Skeletal muscle satellite cell (primary cell): ENCODE data around the gene SRGAP2C.
"Not testable (repeated sequence)": the region's sequence is repeated elsewhere in the genome, so short reads cannot be mapped to it uniquely, and the experiment has no call there.

Experiments
- H3K27me3 ChIP-seq: 2 replicates; pipeline ENCODE4 v1.7.0; 2013; ENCODE audit warnings: low read length; ENCODE audit not compliant: control insufficient read depth, insufficient read depth
- H3K36me3 ChIP-seq: 2 replicates; pipeline ENCODE4 v1.7.0; 2013; ENCODE audit warnings: mild to moderate bottlenecking, control low read depth, low read length; ENCODE audit not compliant: insufficient read depth
- H3K4me1 ChIP-seq: 2 replicates; pipeline ENCODE4 v1.7.0; 2013; ENCODE audit warnings: low read length; ENCODE audit not compliant: control insufficient read depth, insufficient read depth
- H3K4me2 ChIP-seq: 2 replicates; pipeline ENCODE4 v1.7.0; 2013; ENCODE audit warnings: mild to moderate bottlenecking, low read length
- H3K4me3 ChIP-seq: 2 replicates; pipeline ENCODE4 v1.7.0; 2013; ENCODE audit warnings: low read length
- H3K9ac ChIP-seq: 2 replicates; pipeline ENCODE4 v1.7.0; 2013; ENCODE audit warnings: mild to moderate bottlenecking, low read depth, low read length, moderate library complexity
- H3K9me3 ChIP-seq: replicated peaks from 2 replicates; pipeline ENCODE4 v1.7.0; 2013; ENCODE audit warnings: mild to moderate bottlenecking, control low read depth, low read length

SRGAP2C gene

DNA sequence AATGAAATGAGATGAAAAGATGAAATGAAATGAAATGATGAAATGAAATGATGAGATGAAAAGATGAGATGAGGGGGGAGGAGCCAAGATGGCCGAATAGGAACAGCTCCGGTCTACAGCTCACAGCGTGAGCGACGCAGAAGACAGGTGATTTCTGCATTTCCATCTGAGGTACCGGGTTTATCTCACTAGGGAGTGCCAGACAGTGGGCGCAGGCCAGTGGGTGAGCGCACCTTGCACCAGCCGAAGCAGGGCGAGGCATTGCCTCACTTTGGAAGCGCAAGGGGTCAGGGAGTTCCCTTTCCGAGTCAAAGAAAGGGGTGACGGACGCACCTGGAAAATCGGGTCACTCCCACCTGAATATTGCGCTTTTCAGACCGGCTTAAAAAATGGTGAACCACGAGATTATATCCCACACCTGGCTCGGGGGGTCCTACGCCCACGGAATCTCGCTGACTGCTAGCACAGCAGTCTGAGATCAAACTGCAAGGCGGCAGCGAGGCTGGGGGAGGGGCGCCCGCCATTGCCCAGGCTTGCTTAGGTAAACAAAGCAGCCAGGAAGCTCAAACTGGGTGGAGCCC lies 216.7 kb downstream of the SRGAP2C start:
- H3K4me1 ChIP-seq, H3K4me3 ChIP-seq, H3K27me3 ChIP-seq, H3K9ac ChIP-seq, H3K4me2 ChIP-seq, H3K9me3 ChIP-seq, H3K36me3 ChIP-seq: not testable (repeated sequence)

DNA sequence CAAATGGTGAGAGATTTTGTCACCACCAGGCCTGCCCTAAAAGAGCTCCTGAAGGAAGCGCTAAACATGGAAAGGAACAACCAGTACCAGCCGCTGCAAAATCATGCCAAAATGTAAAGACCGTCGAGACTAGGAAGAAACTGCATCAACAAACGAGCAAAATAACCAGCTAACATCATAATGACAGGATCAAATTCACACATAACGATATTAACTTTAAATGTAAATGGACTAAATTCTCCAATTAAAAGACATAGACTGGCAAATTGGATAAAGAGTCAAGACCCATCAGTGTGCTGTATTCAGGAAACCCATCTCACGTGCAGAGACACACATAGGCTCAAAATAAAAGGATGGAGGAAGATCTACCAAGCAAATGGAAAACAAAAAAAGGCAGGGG lies 218.5 kb downstream of the SRGAP2C start:
- not testable (repeated sequence) for H3K4me2 ChIP-seq, H3K27me3 ChIP-seq, H3K4me3 ChIP-seq, H3K36me3 ChIP-seq, H3K9ac ChIP-seq, H3K9me3 ChIP-seq, H3K4me1 ChIP-seq

DNA sequence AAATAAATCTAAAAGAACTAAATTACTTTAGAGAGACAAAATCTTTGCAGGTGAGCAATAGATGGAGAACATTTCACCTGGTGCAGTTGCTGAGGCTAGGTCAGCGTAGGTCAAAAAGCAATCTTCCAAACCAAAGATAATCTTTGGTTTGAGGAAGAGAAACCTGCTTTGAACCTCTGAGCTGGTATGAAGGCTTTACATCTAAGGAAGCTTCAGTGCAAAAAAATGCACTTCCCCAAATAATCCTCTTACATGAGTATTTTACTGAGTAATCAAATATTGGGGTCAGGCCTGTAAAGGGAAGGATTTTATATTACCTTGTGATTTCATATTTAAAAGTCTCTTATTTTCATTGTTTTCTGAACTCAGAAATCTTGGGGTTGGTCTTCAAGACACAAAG lies 223.6 kb downstream of the SRGAP2C start:
- Histone ChIP-seq H3K4me3 (no peak overlapping the region), H3K9ac (no peak overlapping the region)

DNA sequence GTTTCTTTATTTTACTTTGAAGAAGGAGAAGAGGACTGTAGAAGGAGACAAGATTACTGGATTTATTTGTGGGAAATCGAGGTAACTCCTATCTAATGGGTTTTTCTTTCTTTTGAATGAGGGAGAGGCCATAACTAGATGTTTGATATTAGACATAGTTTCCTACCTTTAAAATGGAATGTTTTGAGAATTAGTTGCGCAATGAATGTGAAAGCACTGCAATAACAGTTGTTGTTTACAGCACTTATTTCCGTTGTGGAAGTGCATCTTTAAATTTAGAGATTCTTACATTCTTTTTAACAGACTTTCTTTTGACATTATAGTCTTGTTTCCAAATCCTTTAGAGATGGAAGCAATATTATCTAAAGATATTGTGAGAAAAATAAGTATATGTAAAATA lies 229.0 kb downstream of the SRGAP2C start:
- no peaks in the 10 kb centered on the region for H3K36me3 ChIP-seq
- no peaks in the 10 kb centered on the region for H3K27me3 ChIP-seq
- no peak overlapping the region for H3K4me2 ChIP-seq
- peaks cover 4% of the 10 kb centered on the region for H3K4me1 ChIP-seq
- H3K9ac ChIP-seq = no peak overlapping the region
- no peak overlapping the region for H3K4me3 ChIP-seq
- H3K9me3 ChIP-seq = no peaks in the 10 kb centered on the region

More for the DNA sequence above, 223.6 kb downstream of the SRGAP2C start:
- H3K9me3 ChIP-seq = no peaks in the 10 kb centered on the region
- no peak overlapping the region for H3K4me2 ChIP-seq
- no peaks in the 10 kb centered on the region for H3K4me1 ChIP-seq
- H3K27me3 ChIP-seq = no peaks in the 10 kb centered on the region
- H3K36me3 ChIP-seq = no peaks in the 10 kb centered on the region

DNA sequence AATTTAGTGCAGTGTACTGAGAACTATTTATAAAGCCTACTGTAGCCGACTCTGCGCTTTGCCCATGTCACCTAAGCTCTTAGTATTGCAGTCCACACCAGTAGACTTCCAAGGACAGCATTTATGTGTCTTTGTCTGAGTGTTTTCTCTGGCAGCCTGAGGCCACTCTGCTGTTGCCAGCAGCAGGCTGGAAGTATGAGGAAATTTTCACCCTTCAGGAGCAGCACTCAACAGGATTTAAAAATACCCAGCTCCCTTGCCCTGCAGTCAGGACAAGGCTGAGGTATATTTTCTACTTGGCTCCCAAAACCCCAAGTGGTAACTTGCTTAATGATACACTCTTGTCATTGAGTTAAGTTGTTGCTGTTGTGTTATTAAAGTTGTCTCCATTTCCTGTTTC lies 230.1 kb downstream of the SRGAP2C start:
- no peak overlapping the region for H3K4me3 ChIP-seq
- peaks cover 4% of the 10 kb centered on the region for H3K4me1 ChIP-seq
- H3K27me3 ChIP-seq = no peaks in the 10 kb centered on the region

DNA sequence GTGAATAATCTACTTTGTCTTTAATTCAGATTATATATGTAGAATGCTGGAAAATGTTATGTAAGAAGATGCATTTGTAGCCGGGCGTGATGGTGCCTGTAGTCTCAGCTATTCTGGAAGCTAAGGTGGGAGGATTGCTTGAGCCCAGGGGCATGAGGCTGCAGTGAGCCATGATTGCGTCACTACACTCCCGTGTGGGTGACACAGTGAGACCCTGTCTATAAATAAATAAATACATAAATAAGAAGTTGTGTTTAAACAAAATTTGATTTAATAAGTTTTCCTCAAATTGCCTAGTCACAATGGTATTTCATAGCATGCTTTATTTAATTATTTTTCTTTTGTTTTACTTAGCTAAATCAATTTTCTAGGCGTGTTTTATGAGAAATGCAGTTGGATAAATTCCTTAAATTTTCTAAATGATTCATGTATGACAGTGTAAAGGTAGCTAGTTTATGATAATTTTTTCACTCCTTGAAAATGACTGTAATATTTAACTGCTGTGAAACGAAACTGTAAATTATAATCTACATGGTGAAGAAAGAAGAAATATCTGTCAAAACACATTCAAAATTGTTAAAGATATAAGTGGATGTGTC lies 232.6 kb downstream of the SRGAP2C start:
- no peak overlapping the region for H3K9ac ChIP-seq

More for the DNA sequence above, 230.1 kb downstream of the SRGAP2C start:
- H3K9me3 ChIP-seq = no peaks in the 10 kb centered on the region
- no peak overlapping the region for H3K9ac ChIP-seq
- H3K36me3 ChIP-seq = no peaks in the 10 kb centered on the region
- no peak overlapping the region for H3K4me2 ChIP-seq

DNA sequence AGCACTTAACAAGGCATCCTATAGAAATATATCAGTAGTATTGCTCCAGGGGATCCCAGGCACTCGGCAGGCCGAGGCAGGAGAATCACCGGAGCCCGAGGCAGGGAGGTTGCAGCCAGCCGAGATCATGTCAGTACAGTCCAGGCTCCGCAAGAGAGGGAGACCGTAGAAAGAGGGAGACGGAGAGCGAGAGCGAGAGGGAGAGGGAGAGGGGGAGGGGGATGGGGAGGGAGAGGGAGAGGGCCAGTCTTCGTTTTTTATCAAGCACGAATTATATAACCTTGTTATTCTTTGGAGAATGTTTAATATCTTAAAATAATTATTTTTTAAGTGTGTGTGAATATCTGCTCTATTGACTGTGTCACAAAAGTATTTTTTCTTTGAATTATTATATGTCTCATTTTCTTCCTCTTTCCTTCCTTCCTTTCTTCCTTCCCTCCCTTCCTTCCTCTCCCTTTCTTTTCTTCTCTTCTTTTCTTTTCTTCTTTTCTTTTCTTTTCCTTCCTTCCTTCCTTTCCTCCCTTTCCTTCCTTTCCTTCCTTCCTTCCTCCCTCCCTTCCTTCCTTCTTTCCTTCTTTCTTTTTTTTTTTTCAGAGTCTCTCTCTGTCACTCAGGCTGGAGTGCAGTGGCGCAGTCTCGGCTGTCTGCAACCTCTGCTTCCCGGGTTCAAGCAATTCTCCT lies 233.7 kb downstream of the SRGAP2C start:
- no peak overlapping the region for H3K4me2 ChIP-seq
- no peaks in the 10 kb centered on the region for H3K36me3 ChIP-seq
- no peaks in the 10 kb centered on the region for H3K27me3 ChIP-seq
- H3K9me3 ChIP-seq = no peaks in the 10 kb centered on the region
- no peak overlapping the region for H3K9ac ChIP-seq
- peaks cover 4% of the 10 kb centered on the region for H3K4me1 ChIP-seq
- H3K4me3 ChIP-seq = no peak overlapping the region

More for the DNA sequence above, 232.6 kb downstream of the SRGAP2C start:
- H3K27me3 ChIP-seq = no peaks in the 10 kb centered on the region
- H3K36me3 ChIP-seq = no peaks in the 10 kb centered on the region
- H3K4me2 ChIP-seq = no peak overlapping the region
- H3K4me1 ChIP-seq = peaks cover 4% of the 10 kb centered on the region
- no peaks in the 10 kb centered on the region for H3K9me3 ChIP-seq
- H3K4me3 ChIP-seq = no peak overlapping the region

DNA sequence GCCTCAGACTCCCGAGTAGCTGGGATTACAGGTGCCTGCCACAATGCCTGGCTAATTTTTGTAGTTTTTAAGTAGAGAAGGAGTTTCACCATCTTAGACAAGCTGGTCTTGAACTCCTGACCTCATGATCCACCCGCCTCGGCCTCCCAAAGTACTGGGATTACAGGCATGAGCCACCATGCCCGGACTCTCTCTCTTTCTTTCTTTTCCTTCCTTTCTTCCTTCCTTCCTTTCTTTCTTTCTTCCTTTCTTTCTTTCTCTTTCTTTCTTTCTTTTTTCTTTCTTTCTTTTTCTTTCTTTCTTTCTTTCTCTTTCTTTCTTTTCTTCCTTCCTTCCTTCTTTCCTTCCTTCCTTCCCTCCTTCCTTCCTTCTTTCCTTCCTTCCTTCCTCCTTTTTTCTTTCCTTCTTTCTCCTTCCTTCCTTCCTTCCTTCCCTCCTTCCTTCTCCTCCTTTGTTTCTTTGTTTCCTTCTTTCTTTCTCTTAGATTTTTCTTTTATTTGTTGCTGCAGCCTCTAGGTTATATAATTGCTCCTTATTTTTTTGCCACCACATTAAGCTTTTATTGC lies 234.4 kb downstream of the SRGAP2C start:
- not testable (repeated sequence) for H3K36me3 ChIP-seq, H3K27me3 ChIP-seq, H3K4me3 ChIP-seq, H3K4me2 ChIP-seq, H3K9ac ChIP-seq, H3K4me1 ChIP-seq, H3K9me3 ChIP-seq

DNA sequence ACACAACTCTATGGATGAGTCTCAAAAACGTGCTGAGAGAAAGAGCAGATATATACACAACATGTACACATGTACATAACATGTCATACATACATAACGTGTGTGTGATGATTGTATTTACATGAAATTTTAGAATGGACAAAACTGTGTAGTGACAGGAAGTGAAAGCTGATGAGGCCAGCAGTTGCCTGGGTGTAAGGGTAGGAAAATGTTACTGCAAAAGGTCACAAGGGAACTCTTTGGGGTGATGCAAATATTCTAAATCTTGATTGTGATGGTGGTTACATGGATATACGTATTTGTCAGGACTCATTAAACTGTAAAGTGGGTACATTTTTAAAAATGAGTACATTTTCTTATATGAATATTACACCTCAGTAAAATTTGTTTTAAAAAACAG lies 236.7 kb downstream of the SRGAP2C start:
- not testable (repeated sequence) for H3K4me3 ChIP-seq, H3K36me3 ChIP-seq, H3K9ac ChIP-seq, H3K4me2 ChIP-seq, H3K9me3 ChIP-seq, H3K4me1 ChIP-seq, H3K27me3 ChIP-seq

DNA sequence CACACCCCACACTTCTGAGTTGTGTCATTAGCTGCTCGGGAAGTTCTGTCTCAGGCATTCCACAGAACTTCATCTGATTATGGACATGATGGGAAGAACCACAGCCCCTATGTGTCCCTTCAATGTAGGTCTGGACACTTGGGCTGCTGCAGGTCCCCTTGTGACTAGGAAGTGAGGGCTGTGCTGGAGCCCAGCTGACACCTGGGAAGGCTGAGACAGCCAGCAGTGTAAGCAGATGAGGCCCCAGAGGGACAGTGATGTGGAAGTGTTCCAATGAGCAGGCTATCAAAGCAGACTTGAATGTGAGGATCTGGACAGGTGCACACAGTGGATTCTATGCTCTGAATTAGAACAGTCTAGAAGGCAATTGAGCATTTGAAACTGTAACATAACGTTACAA lies 239.2 kb downstream of the SRGAP2C start:
- not testable (repeated sequence) for H3K4me3 ChIP-seq, H3K4me2 ChIP-seq, H3K4me1 ChIP-seq, H3K9ac ChIP-seq, H3K36me3 ChIP-seq, H3K9me3 ChIP-seq, H3K27me3 ChIP-seq

DNA sequence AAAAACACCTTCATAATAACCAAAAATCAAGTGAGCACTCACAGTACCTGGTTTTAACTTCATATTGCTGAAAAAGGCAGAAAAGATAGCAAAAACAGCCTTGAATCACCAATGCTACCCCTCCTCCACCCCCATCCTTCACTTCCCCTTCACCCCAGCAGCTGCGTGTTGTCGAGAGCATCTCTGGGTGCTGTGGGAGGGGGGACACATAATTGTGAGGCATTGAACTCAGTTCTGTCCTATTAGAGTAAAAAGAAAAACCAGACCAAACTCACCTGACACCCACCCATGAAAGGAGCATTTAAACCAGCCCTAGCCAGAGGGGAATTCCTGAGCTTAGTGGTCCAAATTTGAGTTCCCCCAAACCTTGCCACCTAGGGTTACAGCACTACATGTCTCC lies 248.7 kb downstream of the SRGAP2C start:
- H3K4me1 ChIP-seq, H3K36me3 ChIP-seq, H3K27me3 ChIP-seq, H3K4me2 ChIP-seq, H3K9ac ChIP-seq, H3K4me3 ChIP-seq, H3K9me3 ChIP-seq: not testable (repeated sequence)

DNA sequence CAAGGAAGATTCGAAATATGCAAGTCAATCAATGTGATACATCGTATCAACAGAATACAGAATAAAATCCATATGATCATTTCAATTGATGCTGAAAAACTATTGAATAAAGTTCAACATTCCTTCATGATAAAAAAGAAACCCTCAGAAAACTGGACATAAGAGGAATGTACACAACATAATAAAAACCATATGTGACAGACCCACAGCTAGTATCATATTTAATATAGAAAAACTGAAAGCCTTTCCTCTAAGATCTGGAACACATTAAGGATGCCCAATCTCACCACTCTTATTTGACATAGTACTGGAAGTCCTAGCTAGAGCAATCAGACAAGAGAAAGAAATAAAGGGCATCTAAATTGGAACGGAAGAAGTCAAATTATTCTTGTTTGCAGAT lies 254.1 kb downstream of the SRGAP2C start:
- not testable (repeated sequence) for H3K4me1 ChIP-seq, H3K9ac ChIP-seq, H3K4me2 ChIP-seq, H3K36me3 ChIP-seq, H3K4me3 ChIP-seq, H3K9me3 ChIP-seq, H3K27me3 ChIP-seq
